SU-DHL-6 (cell line): Measurements from ENCODE around the gene WDR46.

ENCODE experiments used
- H2AFZ ChIP-seq: fragments of 200-600 bp; sonication (generic); 2 replicates; pipeline ENCODE4 v1.6.1; 2014; ENCODE audit warnings: low read depth, mild to moderate bottlenecking, moderate library complexity, mixed read lengths, antibody characterized with exemption, low read length; ENCODE audit not compliant: severe bottlenecking
- H3F3A ChIP-seq: fragments of 200-600 bp; shearing (Covaris generic); 2 replicates; pipeline ENCODE4 v1.6.0; 2016; ENCODE audit warnings: antibody characterized with exemption, mild to moderate bottlenecking; ENCODE audit not compliant: insufficient read depth
- H3K27ac ChIP-seq: fragments of 200-600 bp; sonication (generic); 2 replicates; pipeline ENCODE4 v1.5.1; 2016; ENCODE audit warnings: low read depth, mild to moderate bottlenecking, low read length, moderate library complexity, mixed read lengths
- H3K27me3 ChIP-seq: fragments of 200-600 bp; sonication (generic), shearing (Covaris generic); 2 replicates; pipeline ENCODE4 v1.6.0; 2014; ENCODE audit warnings: mild to moderate bottlenecking, low read length
- H3K36me3 ChIP-seq: fragments of 200-600 bp; sonication (generic); 2 replicates; pipeline ENCODE4 v1.6.1; 2014; ENCODE audit warnings: mild to moderate bottlenecking, low read length, mixed read lengths
- H3K4me2 ChIP-seq: fragments of 300-600, 200-600 bp; shearing (Covaris generic), sonication (generic); 2 replicates; pipeline ENCODE4 v1.6.0; 2014; ENCODE audit warnings: low read length, low read depth, mild to moderate bottlenecking; ENCODE audit not compliant: poor library complexity, severe bottlenecking
- H3K4me3 ChIP-seq: fragments of 200-600 bp; sonication (generic); 2 replicates; pipeline ENCODE4 v1.5.1; 2014; ENCODE audit warnings: antibody characterized with exemption, low read length, mild to moderate bottlenecking, mixed read lengths; ENCODE audit not compliant: insufficient read depth, poor library complexity, severe bottlenecking
- H3K79me2 ChIP-seq: fragments of 200-600 bp; sonication (generic); 2 replicates; pipeline ENCODE4 v1.6.1; 2014; ENCODE audit warnings: mild to moderate bottlenecking, low read length, moderate library complexity; ENCODE audit not compliant: insufficient read depth
- H3K9ac ChIP-seq: fragments of 200-600 bp; sonication (generic); 2 replicates; pipeline ENCODE4 v1.7.0; 2014; ENCODE audit warnings: mild to moderate bottlenecking, low read length
- H3K9me2 ChIP-seq: fragments of 200-600 bp; sonication (generic); replicated peaks from 2 replicates; pipeline ENCODE4 v1.6.1; 2014; ENCODE audit warnings: low read length; ENCODE audit not compliant: insufficient read depth
- H3K9me3 ChIP-seq: fragments of 200-600 bp; sonication (generic); 2 replicates; pipeline ENCODE4 v1.6.1; 2014; ENCODE audit warnings: low read length, mixed read lengths; ENCODE audit not compliant: insufficient read depth
- H4K20me1 ChIP-seq: fragments of 200-600 bp; sonication (generic); 2 replicates; pipeline ENCODE4 v1.6.1; 2014; ENCODE audit warnings: low read depth, mild to moderate bottlenecking, antibody characterized with exemption, low read length, moderate library complexity, mixed read lengths
- EZH2phosphoT487 ChIP-seq: fragments of 200-600 bp; sonication (generic), shearing (Covaris generic); conservative IDR thresholded peaks from 2 replicates; pipeline ENCODE4 v1.6.1; 2018; ENCODE audit warnings: mild to moderate bottlenecking, antibody characterized with exemption, low read length, moderate library complexity, mixed read lengths
- TF ChIP-seq, protein P1 (sequence below): fragments of 200-600 bp; sonication (generic); IDR thresholded peaks from one replicate; pipeline ENCODE4 v1.5.1; 2017; ENCODE audit warnings: antibody characterized with exemption, mild to moderate bottlenecking, low read length, moderate library complexity; ENCODE audit not compliant: insufficient read depth, poor library complexity, severe bottlenecking

WDR46 gene

DNA sequence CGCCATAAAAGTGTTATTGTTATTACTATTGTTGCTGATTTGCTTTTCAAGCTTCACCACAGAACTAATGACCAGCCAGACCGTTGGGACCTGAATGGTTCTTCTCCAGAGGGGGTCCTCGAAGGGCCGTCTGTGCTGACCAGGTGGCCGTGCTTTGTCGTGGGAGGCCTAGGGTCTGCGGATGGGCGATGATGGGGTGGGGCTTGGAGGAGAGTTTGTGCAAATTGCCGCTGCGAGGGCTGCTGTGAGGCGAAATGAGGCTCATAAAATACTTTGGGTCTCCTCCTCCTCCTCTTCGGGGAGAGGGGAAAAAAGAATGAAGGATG, 34.5 kb upstream of the WDR46 start:
- Histone ChIP-seq H2AFZ (peak overlapping the region; percentile 2), H3K27ac (peak overlapping the region; percentile 92), H3F3A (peaks cover 37% of the 10 kb centered on the region), H3K4me2 (peak overlapping the region; percentile 64), H3K4me3 (peak overlapping the region; percentile 54), H3K9me3 (no peaks in the 10 kb centered on the region), H3K9ac (peak overlapping the region; percentile 94), H3K27me3 (no peaks in the 10 kb centered on the region), H4K20me1 (no peaks in the 10 kb centered on the region; the same call in 1 of the 2 replicates), H3K79me2 (peaks cover 34% of the 10 kb centered on the region), H3K9me2 (no peaks in the 10 kb centered on the region), H3K36me3 (peaks cover 17% of the 10 kb centered on the region)
- TF ChIP-seq EZH2phosphoT487: no peak

- Histone ChIP-seq H3K27ac (peak overlapping the region; percentile 92), H3K9me3 (no peaks in the 10 kb centered on the region), H3K4me3 (peak overlapping the region; percentile 89), H4K20me1 (no peaks in the 10 kb centered on the region; the same call in 1 of the 2 replicates), H2AFZ (no peak overlapping the region), H3F3A (peaks cover 51% of the 10 kb centered on the region), H3K79me2 (peaks cover 34% of the 10 kb centered on the region), H3K27me3 (no peaks in the 10 kb centered on the region), H3K9ac (peak overlapping the region; percentile 94), H3K36me3 (peaks cover 21% of the 10 kb centered on the region), H3K4me2 (peak overlapping the region; percentile 69), H3K9me2 (no peaks in the 10 kb centered on the region)
- TF ChIP-seq EZH2phosphoT487: no peak
- TF ChIP-seq, protein P1, sequence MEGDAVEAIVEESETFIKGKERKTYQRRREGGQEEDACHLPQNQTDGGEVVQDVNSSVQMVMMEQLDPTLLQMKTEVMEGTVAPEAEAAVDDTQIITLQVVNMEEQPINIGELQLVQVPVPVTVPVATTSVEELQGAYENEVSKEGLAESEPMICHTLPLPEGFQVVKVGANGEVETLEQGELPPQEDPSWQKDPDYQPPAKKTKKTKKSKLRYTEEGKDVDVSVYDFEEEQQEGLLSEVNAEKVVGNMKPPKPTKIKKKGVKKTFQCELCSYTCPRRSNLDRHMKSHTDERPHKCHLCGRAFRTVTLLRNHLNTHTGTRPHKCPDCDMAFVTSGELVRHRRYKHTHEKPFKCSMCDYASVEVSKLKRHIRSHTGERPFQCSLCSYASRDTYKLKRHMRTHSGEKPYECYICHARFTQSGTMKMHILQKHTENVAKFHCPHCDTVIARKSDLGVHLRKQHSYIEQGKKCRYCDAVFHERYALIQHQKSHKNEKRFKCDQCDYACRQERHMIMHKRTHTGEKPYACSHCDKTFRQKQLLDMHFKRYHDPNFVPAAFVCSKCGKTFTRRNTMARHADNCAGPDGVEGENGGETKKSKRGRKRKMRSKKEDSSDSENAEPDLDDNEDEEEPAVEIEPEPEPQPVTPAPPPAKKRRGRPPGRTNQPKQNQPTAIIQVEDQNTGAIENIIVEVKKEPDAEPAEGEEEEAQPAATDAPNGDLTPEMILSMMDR: no peak
These were observed 32.2 kb upstream of the WDR46 start for GRCh38 chr6:33321227-33321626.

- Histone ChIP-seq H3K4me3 (no peak overlapping the region), H3K9me2 (no peaks in the 10 kb centered on the region), H3K27ac (peak overlapping the region; percentile 77; the same call in 1 of the 2 replicates), H3K79me2 (peaks cover 34% of the 10 kb centered on the region), H3K4me2 (peak overlapping the region; percentile 69), H3K9me3 (no peaks in the 10 kb centered on the region), H3K9ac (peak overlapping the region; percentile 94), H3K36me3 (peaks cover 21% of the 10 kb centered on the region), H4K20me1 (no peaks in the 10 kb centered on the region; the same call in 1 of the 2 replicates), H3F3A (peaks cover 46% of the 10 kb centered on the region), H3K27me3 (no peaks in the 10 kb centered on the region), H2AFZ (no peak overlapping the region)
- TF ChIP-seq, protein P1: no peak
- no peak for TF ChIP-seq EZH2phosphoT487
These were observed 31.5 kb upstream of the WDR46 start for GRCh38 chr6:33320315-33321181.

GRCh38 chr6:33319939-33320314, 30.9 kb upstream of the WDR46 start:
- Histone ChIP-seq H3K4me3 (no peak overlapping the region), H4K20me1 (no peaks in the 10 kb centered on the region; the same call in 1 of the 2 replicates), H3K27ac (peak overlapping the region; percentile 77; the same call in 1 of the 2 replicates), H3K9ac (peak overlapping the region; percentile 45; the same call in 1 of the 2 replicates), H3K4me2 (peak overlapping the region; percentile 55), H2AFZ (no peak overlapping the region), H3K9me3 (no peaks in the 10 kb centered on the region), H3F3A (peaks cover 50% of the 10 kb centered on the region), H3K27me3 (no peaks in the 10 kb centered on the region), H3K79me2 (peaks cover 34% of the 10 kb centered on the region), H3K36me3 (peaks cover 21% of the 10 kb centered on the region), H3K9me2 (no peaks in the 10 kb centered on the region)
- no peak for TF ChIP-seq EZH2phosphoT487
- TF ChIP-seq, protein P1: no peak
